ENCODE results near the gene SEMA4B.
A peak's percentile ranks its signal among the peaks of the same experiment; 100 is the strongest.

SEMA4B gene

DNA sequence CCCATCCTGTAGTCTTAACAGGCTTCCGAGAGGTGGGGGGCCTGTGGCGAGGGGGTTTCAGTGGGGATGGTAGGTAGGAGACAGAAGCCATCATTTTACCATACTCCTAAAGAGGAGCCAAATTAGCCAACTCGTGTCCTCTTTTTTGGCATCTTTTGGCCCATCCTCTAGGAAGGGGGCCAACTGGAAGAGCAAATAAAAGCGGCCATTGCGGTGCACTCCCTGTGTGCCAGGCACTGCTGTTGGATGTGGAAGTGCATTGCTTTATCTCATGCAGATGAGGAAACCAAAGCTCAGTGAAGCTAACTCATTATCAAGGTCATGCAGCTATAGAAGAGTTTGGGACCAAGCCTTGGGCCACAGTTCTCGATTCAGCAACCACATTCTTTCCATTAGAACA, 6.1 kb downstream of the SEMA4B start:
- no peak for DNase-seq

DNA sequence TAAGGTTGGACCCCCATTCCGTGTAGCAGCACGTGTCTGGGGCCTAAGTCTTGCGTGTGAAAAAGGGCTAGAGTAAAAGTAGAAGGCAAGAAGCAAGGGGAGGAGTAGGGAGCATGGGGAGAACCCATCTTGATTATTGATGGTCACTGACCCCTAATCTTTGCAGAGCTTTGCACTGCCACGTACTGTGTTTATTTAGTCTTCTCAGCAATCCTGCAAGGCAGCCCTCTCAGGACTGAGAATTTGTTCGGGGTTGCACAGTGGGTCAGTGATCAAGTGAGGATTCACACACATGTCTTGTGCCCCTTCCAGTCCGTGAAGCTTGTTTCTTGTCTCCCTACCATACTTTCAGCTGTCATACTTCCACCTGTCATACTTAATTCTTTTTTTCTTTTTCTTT, 7.2 kb downstream of the SEMA4B start:
- no peak for DNase-seq

DNA sequence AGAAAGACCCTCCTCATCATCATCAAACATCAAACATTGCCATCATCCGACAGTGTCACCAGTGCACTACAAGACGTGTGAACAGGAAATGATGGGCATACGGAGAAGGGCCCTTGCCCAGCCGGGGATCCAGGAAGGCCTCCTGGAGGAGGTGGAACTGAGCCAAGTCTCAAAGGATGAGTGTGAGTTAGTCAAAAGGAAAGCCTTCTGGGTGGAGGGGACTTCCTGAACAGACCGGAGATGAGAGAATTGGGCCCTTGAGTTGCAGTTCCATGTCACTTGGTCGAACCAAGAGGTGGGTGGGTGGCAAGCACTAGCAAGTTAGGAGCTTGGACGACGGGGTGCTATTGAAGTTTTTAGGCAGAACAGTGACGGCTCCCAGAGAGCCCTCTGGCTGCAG, 8.5 kb downstream of the SEMA4B start:
- no peak for DNase-seq

DNA sequence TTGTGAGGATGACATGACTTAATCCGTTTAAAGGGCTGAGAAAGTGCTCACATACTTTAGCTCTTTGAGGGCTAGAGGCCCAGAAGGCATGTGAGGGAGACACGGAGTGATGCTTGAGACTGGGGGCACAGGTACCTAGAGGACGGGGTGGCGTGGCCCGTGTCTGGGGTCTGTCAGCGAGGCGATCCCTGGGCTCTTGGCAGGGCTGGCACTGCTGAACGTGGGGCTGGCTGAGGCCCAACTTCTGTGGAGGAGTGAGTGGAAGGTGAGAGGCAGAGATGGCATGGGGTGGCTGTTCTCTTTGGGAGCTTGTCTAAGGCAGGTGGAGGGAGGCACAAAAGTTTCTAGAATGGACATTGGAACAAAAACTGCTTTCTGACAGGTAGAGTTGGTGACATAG, 9.5 kb downstream of the SEMA4B start:
- DNase-seq = no peak

DNA sequence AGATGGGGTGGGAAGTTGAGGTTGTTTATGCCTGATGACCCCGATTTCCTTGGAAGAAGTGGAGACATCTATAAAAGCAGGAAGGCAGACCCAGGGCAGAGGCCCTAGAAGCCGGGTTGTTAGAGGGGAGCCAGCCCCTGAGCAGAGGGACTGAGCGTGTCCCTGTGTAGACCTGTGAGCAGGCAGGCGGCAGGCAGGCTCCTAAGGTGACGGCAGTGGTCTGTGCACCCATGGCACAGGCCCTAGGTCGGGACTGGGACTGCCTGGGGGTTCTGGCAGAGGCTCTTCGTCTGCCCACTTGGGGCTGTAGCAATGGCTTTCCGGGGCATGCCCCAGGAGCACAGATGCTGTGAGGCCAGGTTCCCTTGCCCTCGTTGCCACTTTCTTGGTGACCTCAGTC, 9.9 kb downstream of the SEMA4B start:
- DNase-seq = no peak

DNA sequence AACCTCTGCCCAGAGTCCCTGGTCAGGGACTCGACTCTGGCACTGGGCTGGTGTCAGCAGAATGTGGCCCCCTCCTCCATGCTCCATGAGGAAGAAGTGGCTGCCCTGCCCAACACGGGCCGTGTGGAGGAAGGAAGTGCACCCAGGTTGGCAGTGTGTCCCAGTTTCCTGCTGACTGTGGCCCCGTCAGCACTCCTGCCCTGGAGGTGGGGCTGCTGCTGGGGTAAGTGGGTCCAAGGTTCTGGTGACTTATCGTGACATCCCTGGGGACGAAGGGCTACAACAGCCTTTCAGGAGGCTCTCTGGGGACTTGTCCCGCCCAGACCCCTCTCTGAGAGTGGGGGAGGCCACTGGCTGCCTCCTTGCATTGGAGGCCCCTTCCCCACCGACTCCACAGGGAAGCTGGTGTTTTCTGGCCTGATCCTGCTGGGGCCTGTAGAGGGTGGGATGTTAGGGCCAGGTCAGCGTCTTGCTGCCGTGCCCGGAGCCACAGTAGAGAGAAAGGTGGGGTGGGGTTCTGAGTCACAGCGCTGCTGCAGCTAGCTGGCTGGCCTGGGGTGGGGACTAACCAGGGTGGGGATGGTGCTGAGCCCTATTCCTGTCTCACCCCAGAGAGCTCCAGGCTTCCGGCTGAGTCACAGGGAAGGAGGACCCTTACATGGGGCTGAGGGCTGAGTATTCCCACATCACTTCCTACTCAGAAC, 10.5 kb downstream of the SEMA4B start:
- DNase-seq = no peak

DNA sequence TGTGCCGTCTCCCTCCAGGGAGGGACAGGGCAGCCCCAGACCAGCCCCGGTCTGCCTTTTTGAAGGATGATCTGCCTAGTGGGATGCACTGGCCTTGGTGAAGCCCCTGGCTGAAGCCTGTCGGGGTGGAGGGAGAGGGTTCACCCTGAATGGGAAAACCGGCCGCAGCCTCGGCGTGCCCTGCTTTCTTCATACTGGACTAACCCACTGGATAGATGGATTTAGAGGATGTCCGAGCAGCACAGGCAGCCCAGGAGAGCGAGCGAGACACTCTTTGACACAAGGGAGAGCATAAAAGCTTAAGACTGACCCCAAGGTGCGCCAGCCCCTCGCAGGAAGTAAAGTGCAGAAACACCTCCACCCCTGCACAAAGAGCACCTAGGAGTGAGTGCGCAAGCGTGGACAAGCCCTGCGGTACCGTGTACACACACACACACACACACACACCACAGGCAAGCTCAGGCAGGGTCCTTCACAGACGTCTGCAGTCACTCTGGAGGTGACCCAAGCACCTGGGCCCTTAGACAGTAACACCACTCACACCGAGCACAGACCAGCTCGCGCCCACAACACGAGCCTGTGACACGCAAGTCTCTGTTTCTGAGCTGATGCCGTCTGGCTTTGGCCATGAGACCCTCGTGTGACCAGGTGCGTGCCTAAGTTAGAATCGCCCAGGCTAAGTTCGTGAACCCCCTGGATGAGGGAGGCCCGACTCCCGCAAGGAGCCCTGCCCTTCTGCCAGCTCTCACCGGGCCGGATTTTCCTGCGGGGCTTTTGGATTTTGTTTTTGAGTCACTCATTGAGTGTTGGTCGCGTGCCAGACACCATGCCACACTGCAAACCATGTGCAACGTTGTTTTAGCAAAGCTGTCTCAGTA, 11.3 kb downstream of the SEMA4B start:
- DNase-seq = no peak

DNA sequence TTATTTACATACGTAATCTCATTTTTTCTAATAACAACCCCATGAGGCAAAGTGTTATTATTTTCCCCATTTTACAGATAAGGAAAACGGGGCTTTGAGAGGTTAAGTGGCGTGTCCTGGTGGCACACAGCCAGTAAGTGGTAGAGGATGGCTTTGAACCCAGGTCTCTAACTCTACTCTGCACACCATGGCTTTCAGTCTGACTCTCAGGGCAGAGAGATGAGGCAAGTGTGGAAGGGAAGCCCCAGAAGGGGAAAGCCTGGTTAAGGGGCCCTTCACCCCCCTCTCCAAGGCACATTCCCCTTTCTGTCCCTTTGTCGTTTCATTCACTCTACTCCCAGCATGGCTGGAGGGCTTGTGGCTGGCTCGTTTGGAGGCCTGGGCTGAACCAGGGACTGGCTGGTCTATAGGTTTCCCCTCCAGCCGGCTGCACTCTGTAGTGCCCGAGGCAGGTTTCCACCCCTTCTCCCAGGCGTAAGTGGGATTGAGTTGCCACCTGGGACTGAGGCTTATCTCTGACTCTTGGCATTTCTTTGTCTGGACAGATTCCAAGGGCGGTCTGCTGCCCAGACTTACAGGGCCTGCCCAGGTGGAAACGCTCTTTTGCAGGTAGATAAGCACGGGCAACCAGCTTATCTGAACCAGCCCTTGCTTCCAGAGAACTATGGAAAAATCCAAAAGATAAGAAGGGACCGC, 12.1 kb downstream of the SEMA4B start:
- no peak for DNase-seq

DNA sequence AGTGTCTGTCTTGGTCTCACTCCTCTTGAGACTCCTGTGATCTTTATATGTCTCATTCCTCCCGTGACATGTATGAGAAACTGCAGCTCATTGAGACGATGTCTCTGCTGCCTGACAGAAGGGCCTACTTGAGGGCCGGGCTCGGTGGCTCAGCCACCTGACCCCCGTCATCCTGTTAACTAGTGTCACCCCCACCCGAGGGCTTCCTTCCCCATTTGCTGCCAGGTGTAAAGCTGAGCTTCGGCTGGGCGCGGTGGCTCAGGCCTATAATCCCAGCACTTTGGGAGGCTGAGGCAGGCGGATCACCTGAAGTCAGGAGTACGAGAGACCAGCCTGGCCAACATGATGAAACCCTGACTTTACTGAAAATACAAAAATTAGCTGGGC, 12.7 kb downstream of the SEMA4B start:
- no peak for DNase-seq

DNA sequence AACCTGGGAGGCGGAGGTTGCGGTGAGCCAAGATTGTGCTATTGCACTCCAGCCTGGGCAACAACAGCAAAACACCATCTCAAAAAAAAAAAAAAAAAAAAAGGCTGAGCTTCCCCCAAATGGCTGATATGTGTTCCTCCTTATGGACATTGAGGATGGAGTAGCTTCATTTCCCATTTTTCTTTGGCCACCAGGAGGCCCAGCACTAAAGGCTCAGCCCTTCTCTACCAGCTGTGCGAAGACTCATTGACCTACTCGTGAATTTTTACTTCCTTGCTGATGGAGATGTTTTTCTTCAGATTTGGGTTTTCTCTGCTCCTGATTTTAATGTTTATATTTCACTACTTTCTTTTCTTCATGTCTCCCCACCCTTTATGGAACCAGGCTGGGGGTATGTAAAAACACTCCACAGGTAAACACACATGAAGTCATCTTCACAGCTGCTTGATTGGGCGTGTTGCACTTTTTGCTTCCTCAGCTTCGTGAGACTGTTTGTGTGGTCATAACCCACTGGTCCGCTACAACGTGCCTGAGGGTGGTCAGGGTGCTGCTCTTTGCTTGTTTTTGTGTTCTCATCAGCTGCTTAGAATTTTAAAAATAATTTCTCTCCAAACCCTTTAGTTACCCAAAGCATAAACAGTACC, 13.5 kb downstream of the SEMA4B start:
- DNase-seq = no peak

DNA sequence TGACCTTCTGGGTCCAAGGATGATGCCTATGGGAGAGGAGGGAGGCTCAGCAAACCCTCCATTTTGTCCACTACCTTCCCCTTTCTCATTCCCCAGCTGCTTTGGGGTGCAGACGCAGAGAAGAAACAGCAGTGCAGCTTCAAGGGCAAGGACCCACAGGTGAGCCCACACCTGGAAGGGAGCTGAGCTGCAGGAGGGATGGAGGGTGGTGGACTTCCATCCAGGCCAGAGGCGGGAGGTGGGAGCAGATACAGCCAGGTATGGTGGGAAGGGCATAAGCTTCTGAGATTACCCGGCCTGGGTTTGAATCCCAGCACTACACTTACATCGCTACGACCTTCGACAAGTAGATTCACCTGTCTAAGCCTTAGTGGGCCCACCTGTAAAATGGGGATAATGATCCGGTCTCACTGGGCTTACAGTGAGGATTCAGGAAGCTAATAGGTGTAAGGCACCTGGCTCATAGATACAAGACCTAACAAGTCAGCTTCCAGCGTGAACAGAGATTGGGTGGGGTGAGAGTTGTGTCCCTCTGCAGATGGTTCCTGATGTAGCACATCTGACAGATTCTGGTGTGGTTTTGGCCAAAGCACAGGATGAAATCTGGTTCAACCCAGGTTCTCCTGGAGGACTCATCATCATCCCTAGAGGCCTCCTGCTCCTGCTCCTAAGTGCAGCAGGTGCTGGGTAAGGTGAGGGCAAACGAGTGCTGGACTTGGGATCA, 16.7 kb downstream of the SEMA4B start:
- no peak for DNase-seq

DNA sequence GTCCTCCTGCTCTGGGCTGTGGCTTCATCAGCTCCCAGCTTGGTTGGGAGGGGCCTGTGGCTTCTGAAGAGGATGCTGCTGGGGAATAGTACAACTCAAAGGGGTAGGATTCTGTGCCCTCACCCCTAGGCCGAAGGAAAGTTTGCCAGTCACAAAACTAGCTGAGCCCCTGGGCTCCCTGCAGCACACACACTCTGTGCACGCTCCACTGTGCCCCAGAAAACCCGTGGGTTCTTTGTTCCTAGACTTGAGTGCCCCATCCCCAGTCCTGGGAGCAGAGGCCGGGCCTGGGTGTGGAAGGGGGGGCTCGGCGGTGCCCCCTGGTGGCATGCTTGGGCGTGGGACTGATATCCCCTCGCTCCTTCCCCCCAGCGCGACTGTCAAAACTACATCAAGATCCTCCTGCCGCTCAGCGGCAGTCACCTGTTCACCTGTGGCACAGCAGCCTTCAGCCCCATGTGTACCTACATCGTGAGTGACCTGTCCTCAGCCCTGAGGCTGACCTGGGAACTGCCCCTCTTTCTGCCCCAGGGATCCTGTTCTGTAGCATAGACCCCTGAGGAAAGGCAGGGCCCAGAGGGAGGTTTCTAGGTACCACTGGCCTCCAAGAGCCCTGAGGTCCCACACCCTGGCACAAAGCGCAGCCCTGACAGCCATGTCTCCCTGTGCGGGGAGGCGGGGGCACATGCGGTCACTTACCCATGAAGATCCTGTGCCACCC, 18.5 kb downstream of the SEMA4B start:
- DNase-seq = peak; percentile 22

DNA sequence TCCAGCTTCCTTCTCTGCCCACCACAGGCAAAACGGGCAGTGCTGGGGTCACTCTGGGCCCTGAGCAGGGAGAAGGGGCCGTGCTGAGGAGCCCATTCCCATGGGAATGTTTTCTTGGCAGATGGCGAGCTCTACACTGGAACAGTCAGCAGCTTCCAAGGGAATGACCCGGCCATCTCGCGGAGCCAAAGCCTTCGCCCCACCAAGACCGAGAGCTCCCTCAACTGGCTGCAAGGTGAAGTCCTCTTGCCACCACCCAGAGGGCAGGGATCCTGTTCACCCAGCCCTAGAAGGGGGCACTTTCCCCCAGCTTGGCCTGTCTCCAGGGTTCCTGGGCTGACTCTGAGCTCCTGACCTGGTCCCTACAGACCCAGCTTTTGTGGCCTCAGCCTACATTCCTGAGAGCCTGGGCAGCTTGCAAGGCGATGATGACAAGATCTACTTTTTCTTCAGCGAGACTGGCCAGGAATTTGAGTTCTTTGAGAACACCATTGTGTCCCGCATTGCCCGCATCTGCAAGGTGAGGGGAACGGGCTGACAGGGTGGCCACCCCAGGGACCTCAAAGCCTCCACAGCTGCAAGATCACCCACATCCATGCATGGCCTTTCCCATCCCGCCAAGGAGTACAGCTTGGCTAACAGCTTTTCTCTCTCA, 20.2 kb downstream of the SEMA4B start:
- DNase-seq = peak; percentile 81

DNA sequence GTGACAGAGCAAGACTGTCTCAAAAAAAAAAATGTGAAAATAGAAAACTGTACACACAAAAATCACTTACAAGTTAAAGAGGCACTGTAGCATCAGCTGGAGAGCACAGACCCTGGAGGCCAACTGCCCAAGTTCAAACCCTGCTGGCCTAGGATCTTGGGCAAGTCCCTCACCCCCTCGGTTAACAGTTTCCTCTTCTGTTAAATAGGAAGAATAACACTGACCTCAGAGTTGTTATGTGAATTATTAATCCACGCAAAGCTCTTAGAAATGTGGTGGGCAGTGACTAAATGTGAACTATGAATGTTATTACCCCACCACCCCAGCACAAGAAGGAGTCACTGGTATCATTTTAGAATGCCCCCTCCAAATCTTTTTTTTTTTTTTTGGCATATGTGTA, 21.4 kb downstream of the SEMA4B start:
- DNase-seq = no peak

DNA sequence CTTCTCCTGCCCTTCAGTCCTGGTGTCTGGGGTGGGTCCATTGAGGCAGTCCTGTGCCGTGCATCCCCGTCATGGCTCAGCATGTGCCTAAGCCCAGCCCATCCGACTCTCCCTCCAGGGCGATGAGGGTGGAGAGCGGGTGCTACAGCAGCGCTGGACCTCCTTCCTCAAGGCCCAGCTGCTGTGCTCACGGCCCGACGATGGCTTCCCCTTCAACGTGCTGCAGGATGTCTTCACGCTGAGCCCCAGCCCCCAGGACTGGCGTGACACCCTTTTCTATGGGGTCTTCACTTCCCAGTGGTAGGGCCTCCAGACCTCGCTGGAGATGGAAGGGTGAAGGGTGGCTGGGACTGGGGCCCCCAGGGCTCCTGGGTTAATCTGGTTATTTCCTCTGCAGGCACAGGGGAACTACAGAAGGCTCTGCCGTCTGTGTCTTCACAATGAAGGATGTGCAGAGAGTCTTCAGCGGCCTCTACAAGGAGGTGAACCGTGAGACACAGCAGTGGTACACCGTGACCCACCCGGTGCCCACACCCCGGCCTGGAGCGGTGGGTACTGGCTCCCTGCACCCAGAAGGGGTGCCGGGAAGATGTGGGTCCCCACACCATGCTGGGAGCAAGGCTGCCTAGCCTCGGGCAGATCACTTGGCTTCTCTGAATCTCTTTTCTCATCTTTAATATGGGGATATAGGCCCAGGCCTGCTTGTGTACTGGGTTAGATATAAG, 22.5 kb downstream of the SEMA4B start:
- no peak for DNase-seq

DNA sequence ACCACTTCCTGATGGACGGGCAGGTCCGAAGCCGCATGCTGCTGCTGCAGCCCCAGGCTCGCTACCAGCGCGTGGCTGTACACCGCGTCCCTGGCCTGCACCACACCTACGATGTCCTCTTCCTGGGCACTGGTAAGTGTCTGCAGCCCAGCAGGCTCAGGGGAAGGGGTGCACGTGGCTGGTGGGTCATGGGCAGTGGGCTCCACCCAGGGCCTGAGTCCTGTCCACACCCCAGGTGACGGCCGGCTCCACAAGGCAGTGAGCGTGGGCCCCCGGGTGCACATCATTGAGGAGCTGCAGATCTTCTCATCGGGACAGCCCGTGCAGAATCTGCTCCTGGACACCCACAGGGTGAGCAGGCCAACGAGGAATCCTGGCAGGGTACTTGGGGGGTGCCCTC, 23.9 kb downstream of the SEMA4B start:
- DNase-seq = no peak

DNA sequence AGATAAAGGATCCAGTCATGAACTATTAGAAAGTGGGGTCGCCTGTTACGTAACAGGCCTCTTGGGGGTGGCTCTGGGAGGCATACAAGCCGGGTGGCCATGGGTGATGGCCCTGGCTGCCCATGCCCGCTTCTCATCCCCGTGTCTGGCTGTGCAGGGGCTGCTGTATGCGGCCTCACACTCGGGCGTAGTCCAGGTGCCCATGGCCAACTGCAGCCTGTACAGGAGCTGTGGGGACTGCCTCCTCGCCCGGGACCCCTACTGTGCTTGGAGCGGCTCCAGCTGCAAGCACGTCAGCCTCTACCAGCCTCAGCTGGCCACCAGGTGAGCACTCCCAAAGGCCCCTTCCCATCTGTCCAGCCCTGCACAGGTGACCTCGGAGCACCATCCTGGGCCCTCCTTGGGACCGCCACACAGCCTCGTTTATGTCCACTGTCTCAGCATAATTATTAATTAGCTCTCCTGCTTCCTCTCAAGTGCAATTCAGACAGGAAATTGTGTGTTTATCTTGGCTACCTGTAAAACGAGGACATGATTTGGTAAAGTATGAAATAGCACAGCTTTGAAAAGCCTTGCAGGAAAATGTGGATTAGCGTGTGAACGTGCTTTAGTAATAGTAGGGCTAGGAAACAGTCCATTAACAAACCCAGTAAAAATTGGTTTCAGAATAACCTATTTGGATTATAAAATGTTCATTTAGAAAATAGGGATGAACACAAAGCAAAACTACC, 24.5 kb downstream of the SEMA4B start:
- peak; percentile 64 for DNase-seq

DNA sequence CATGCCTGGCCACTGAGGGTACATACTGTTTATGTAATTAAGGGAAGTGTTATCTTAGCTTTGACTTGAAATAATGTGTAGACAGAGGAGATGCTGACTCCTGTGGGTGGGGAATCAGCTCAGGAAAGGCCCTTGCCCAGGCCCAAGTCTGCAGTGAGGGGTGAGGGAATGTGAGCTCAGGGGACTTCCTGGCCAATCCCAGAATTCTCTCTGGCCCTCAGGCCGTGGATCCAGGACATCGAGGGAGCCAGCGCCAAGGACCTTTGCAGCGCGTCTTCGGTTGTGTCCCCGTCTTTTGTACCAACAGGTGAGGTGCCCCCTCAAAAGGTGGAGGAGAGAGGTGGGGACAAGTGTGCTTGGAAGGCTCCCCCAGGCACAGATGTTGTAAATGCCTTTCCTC, 26.2 kb downstream of the SEMA4B start:
- DNase-seq = no peak

DNA sequence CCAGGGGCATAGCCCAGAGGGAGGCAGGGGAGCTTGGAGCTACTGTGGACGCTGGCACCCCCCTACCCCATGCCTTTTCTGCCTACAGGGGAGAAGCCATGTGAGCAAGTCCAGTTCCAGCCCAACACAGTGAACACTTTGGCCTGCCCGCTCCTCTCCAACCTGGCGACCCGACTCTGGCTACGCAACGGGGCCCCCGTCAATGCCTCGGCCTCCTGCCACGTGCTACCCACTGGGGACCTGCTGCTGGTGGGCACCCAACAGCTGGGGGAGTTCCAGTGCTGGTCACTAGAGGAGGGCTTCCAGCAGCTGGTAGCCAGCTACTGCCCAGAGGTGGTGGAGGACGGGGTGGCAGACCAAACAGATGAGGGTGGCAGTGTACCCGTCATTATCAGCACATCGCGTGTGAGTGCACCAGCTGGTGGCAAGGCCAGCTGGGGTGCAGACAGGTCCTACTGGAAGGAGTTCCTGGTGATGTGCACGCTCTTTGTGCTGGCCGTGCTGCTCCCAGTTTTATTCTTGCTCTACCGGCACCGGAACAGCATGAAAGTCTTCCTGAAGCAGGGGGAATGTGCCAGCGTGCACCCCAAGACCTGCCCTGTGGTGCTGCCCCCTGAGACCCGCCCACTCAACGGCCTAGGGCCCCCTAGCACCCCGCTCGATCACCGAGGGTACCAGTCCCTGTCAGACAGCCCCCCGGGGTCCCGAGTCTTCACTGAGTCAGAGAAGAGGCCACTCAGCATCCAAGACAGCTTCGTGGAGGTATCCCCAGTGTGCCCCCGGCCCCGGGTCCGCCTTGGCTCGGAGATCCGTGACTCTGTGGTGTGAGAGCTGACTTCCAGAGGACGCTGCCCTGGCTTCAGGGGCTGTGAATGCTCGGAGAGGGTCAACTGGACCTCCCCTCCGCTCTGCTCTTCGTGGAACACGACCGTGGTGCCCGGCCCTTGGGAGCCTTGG, 27.0 kb downstream of the SEMA4B start:
- DNase-seq = no peak

Data from NCI-H69 (cell line).